ENCODE results near the gene RAD50. TPM values are rescaled to one million over a fixed set of nuclear protein-coding genes. Genes with fewer than 3 reads are reported as not detected.

The RAD50 gene
- total RNA-seq, 1 experiment from 2014 or later: 32.5 TPM

GRCh38 chr5:132659598-132660493 lies 103.1 kb downstream of the RAD50 start:
- DNase-seq (ENCODE audit: low spot score): no peak

GRCh38 chr5:132661231-132662003 lies 104.6 kb downstream of the RAD50 start:
- DNase-seq (ENCODE audit: low spot score): no peak

DNA sequence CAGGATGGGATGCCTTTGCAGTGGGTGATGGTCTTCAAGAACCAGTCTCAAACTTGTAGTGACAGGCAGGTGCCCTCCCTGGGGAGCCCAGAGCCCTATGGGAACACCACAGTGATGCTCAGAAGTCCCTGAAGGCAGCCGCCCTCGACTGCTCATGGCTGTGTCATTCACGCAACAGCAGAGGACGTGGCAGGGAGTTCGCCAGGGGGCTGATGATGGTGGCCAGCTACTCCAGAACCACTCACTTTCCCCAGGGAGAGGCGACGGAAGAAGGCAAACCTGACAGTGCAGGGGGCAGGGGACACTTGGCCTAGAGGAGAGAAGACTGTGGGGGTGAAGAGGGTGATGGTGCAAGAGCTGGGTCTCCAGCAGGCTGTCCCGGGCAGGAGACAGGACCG lies 105.2 kb downstream of the RAD50 start:
- DNase-seq (ENCODE audit: low spot score): no peak

DNA sequence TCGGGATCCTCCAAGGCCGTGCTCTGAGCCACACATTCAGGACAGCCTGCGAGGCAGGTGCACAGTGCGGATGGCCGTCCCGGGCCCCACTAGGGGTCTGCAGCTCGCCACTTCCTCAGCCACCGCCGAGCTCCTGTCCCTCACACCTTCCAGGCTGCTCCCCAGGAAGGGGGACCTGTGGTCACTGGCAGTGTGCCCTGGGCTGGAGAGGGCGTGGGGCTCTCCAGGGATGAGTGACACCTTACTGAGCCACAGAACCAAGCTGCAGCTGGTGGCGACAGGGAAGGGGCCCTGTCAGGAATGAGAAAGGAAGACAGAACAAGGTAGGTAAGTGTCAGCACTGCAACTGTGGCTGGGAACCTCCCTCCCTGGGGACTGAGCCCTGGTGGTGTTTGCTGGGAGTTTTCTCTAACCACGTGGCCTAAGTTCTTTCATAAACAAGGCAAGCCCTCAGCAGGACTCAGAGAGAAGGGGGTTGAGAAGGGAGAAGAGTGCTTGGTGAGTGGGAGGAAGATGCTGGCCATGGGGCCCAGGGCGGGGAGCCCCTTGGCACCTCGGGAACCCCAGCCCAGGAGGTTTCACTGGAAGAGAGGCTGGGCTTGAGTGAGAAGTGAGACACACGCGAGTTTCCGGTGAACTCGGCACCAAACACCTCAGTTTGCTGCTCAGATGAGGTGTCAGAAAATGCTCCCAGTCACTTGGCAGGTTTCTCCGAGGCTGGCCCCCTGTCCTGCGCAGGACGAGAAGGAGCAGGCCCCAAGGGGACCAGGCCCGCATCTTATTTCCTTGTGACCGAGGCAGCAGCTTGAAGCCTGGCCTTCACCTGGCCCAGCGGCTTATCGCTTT lies 106.4 kb downstream of the RAD50 start:
- no peak for DNase-seq (ENCODE audit: low spot score)

GRCh38 chr5:132663771-132664695 lies 107.3 kb downstream of the RAD50 start:
- no peak for DNase-seq (ENCODE audit: low spot score)

GRCh38 chr5:132664696-132665209 lies 108.0 kb downstream of the RAD50 start:
- no peak for DNase-seq (ENCODE audit: low spot score)

DNA sequence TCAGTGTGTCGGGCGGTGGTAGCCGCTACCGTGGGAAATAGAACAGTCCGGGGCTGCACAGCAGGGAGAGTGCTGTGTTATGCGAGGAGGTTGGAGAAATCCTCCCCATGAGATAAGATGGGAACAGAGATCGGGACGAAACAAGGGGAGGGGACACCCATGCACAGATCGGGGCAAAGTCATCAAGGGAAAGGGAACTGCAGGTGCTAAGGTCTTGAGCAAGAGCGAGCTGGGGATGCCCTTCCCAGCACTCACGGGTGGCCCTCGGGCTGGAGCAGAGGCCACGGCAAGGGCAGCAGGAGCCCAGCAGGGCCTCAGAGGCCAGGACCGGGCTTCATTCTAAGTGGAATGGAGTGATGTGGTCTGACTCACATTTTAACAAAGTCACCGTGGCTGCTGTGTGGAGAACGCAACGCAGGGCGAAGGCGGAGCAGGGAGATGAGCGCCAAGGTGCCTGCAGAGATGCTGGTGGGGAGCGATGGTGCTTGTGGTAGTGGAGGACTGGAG lies 108.8 kb downstream of the RAD50 start:
- DNase-seq (ENCODE audit: low spot score): no peak

- DNase-seq (ENCODE audit: low spot score): no peak
Measured at GRCh38 chr5:132666310-132667123, 109.7 kb downstream of the RAD50 start.

GRCh38 chr5:132667309-132667708 lies 110.5 kb downstream of the RAD50 start:
- DNase-seq (ENCODE audit: low spot score): no peak

DNA sequence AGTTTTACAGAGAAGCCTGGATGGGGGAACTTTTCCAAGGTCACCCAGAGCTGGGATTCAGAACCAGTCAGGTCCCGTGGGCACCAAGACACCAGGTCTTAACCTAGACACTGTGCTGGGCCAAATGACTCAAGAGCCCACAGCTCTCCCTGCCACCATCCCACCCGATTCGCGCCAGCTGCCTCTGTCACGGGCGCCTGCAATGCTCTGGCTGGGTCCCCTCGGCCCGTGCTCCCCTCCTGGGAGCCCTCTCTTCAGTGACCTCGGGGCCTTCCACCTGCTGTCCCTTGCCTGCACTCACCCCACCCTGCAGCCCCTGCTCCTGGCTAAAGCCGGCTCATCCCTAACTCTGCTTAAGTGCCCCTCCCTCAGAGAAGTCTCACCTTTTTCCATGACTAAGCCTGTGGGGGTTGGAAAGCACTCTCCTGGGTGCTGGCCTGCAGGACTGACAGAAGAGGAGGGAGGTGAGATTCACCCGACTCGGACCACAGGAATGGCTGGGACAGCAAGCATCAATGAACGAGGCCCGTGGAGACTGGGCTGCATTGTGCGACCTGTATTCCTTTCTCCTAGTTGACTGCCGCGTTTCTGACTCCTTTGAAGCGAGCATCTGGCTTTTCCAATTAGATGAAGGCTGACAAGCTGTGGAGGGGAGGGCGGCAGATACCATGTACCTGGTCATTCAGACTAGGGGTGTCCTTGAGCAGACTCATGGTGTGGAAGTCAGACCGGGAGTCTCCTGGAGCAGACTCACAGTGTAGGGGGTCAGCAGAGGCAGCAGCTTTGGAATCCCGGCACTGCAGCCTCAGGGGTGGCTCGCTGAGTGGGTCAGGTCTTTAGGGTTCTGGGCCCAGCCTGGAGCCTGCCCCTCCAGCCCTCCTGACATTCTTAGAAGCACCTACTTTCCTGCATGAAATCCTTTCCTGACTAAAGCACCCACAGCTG lies 111.3 kb downstream of the RAD50 start:
- DNase-seq (ENCODE audit: low spot score): no peak

- no peak for DNase-seq (ENCODE audit: low spot score)
Measured at GRCh38 chr5:132668706-132669454, 112.1 kb downstream of the RAD50 start.

DNA sequence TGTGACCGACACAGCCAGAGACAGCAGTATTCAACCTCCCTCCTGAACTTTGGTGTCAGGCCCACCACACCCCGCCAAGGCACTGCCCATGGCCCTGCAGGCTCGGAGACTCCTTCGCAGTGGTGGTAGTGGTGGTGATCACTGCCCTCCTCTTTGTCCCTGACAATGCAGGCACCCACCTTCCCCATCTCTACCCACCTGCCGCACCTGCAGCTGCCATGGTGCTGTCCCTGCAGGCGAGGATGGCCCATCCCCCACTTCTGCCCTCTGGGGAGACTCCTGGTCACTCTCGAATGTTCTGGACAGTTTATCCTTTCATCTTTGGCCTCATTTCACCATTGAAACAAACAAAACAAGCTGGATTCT lies 112.7 kb downstream of the RAD50 start:
- no peak for DNase-seq (ENCODE audit: low spot score)

DNA sequence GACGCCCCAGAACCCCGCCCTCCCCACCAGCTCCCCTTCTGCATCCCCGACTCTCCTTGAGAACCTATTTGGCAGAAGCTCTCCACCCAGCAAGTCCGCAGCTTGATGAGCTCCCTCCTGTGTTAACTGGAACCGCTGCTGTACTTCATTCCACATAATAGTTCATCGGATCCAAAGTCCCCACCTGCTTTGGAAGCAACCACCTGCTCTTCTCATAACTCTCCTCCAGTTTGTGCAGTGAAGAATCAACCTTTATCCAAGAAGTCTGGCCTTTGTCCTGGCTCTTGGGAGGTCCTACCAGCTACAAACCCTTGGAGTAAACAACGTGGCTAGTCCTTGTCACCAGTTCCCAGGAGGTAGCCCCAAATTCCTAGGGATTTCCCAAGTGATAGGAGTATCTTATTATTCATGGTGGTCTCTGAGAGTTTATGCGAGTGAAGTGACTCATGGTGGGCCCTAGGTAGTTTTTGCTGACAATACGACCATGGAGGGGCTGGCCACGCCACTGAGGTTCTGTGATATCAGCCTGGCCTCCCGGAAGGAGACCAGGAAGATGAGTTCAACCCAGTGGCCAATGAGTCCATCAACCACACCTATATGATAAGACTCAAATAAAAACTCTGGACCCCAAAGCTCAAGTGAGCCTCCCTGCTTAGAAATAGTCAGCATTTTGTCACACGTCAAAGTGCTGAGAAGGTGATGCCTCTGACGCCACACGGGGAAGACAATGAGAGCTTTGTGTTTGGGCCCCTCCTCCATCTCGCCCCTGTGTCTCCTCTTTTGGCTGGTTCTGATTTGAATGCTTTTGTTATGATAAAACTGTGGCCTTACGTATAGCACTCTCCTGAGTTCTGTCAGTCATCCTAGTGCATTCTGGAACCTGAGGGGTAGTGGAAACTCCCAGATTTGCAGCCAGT lies 113.4 kb downstream of the RAD50 start:
- no peak for DNase-seq (ENCODE audit: low spot score)

DNA sequence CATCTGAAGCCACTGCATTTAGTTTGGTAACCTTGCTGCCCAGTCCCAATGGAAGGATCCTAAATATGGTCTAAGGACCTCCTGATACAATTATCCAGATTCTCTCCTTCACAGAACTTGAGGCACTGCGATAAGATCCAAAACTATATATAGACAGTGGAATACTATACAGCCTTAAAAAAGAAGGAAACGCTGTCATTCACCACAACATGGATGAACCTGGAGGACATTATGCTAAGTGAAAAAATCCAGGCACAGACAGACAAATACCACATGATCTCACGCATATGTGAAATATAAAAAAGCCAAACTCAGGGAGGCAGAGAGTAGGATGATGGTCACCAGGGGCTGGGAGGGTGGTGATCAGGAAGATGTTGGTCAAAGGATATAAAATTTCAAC lies 114.2 kb downstream of the RAD50 start:
- no peak for DNase-seq (ENCODE audit: low spot score)

DNA sequence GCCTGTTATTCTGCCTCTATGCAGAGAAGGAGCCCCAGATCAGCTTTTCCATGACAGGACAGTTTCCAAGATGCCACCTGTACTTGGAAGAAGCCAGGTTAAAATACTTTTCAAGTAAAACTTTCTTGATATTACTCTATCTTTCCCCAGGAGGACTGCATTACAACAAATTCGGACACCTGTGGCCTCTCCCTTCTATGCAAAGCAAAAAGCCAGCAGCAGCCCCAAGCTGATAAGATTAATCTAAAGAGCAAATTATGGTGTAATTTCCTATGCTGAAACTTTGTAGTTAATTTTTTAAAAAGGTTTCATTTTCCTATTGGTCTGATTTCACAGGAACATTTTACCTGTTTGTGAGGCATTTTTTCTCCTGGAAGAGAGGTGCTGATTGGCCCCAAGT lies 116.7 kb downstream of the RAD50 start:
- no peak for DNase-seq (ENCODE audit: low spot score)

- DNase-seq (ENCODE audit: low spot score): no peak
Measured at GRCh38 chr5:132673939-132674630, 117.3 kb downstream of the RAD50 start, which contains the start of gene IL4. Gene IL4, plus strand, starts transcription at chr5:132673989. Its CDS starts 62 bp downstream, at chr5:132674051.

All from A172 (cell line).